Astrocyte (in vitro differentiated cells and primary cell): ENCODE results near the gene PIK3CD. TPM values are rescaled to one million over a fixed set of nuclear protein-coding genes. Genes with fewer than 3 reads are reported as not detected.
A peak's percentile ranks its signal among the peaks of the same experiment; 100 is the strongest.

ENCODE experiments used
- DNase-seq: peaks from one replicate; pipeline ENCODE4 v3.0.0-alpha.2; 2010; ENCODE audit warnings: low read depth
- FAIRE-seq: peaks from 2 replicates; lab custom pipeline; 2011; peaks lifted over from hg19 to GRCh38; lab: Jason Lieb, UNC
- H2AFZ ChIP-seq: 2 replicates; pipeline ENCODE4 v1.6.0; 2012; ENCODE audit warnings: low read depth, low read length, inconsistent platforms
- H3K27ac ChIP-seq: 2 replicates; pipeline ENCODE4 v1.5.1; 2011; ENCODE audit warnings: low read depth, low read length, inconsistent platforms
- H3K27me3 ChIP-seq: 2 replicates; pipeline ENCODE4 v1.6.0; 2011; ENCODE audit warnings: low read length, inconsistent platforms; ENCODE audit not compliant: insufficient read depth
- H3K36me3 ChIP-seq: 2 replicates; pipeline ENCODE4 v1.5.1; 2011; ENCODE audit warnings: low read length, inconsistent platforms; ENCODE audit not compliant: insufficient read depth
- H3K4me1 ChIP-seq: 2 replicates; pipeline ENCODE4 v1.5.1; 2011; ENCODE audit warnings: low read length, inconsistent platforms; ENCODE audit not compliant: insufficient read depth
- H3K4me2 ChIP-seq: 2 replicates; pipeline ENCODE4 v1.6.0; 2012; ENCODE audit warnings: low read length, inconsistent platforms
- H3K4me3 ChIP-seq: 2 replicates; pipeline ENCODE4 v1.5.1; 2011; ENCODE audit warnings: low read depth, mild to moderate bottlenecking, low read length, inconsistent platforms; ENCODE audit not compliant: insufficient read depth
- H3K79me2 ChIP-seq: 2 replicates; pipeline ENCODE4 v1.6.0; 2012; ENCODE audit warnings: mild to moderate bottlenecking, low read length, inconsistent platforms; ENCODE audit not compliant: insufficient read depth
- H3K9ac ChIP-seq: 2 replicates; pipeline ENCODE4 v1.6.0; 2012; ENCODE audit warnings: mild to moderate bottlenecking, low read length, inconsistent platforms
- H3K9me3 ChIP-seq: 2 replicates; pipeline ENCODE4 v1.5.1; 2012; ENCODE audit warnings: low read depth, mild to moderate bottlenecking, low read length, inconsistent platforms; ENCODE audit not compliant: insufficient read depth
- H4K20me1 ChIP-seq: 2 replicates; pipeline ENCODE4 v1.6.0; 2012; ENCODE audit warnings: low read length, inconsistent platforms; ENCODE audit not compliant: insufficient read depth
- H3K27ac Mint-ChIP-seq: one replicate; pipeline ENCODE4 v1.8.0; 2021; ENCODE audit warnings: mild to moderate bottlenecking, mixed read lengths; ENCODE audit not compliant: unreplicated experiment
- H3K27me3 Mint-ChIP-seq: one replicate; pipeline ENCODE4 v1.8.0; 2021; ENCODE audit warnings: low read depth, mixed read lengths; ENCODE audit not compliant: unreplicated experiment
- H3K36me3 Mint-ChIP-seq: one replicate; pipeline ENCODE4 v1.8.0; 2021; ENCODE audit warnings: low read depth, mixed read lengths; ENCODE audit not compliant: unreplicated experiment
- H3K4me1 Mint-ChIP-seq: one replicate; pipeline ENCODE4 v1.8.0; 2021; ENCODE audit warnings: low read depth, mixed read lengths; ENCODE audit not compliant: unreplicated experiment
- H3K4me3 Mint-ChIP-seq: one replicate; pipeline ENCODE4 v1.8.0; 2021; ENCODE audit warnings: mild to moderate bottlenecking, moderate library complexity, mixed read lengths; ENCODE audit not compliant: unreplicated experiment
- H3K9me3 Mint-ChIP-seq: one replicate; pipeline ENCODE4 v1.8.0; 2021; ENCODE audit warnings: mild to moderate bottlenecking, mixed read lengths; ENCODE audit not compliant: unreplicated experiment
- CTCF ChIP-seq: IDR thresholded peaks from 2 replicates; pipeline ENCODE4 v1.5.1; 2011; ENCODE audit warnings: low read depth, mild to moderate bottlenecking, inconsistent platforms, low read length, moderate library complexity; ENCODE audit not compliant: insufficient read depth
- EZH2 ChIP-seq: IDR thresholded peaks from 2 replicates; pipeline ENCODE4 v1.6.1; 2012; ENCODE audit warnings: mild to moderate bottlenecking, low read length, inconsistent platforms; ENCODE audit not compliant: insufficient read depth
- total RNA-seq: library from RNA; stranded (reverse); gene quantifications from 2 replicates; pipeline ENCODE4 v1.2.1, GENCODE V29; 2021

Gene PIK3CD
- total RNA-seq, 1 donor from 2014 or later = 29.5 TPM

- H3K79me2 ChIP-seq = no peaks in the 10 kb centered on the region
- Mint-ChIP-seq H3K4me1 (peaks cover 6% of the 10 kb centered on the region), H3K27ac (no peak overlapping the region), H3K27me3 (no peaks in the 10 kb centered on the region), H3K36me3 (peaks cover 44% of the 10 kb centered on the region), H3K4me3 (no peak overlapping the region), H3K9me3 (no peaks in the 10 kb centered on the region)
- no peak overlapping the region for H3K4me2 ChIP-seq
- H3K4me1 ChIP-seq = no peaks in the 10 kb centered on the region
- no peak overlapping the region for H3K4me3 ChIP-seq
- H4K20me1 ChIP-seq = peaks cover 10% of the 10 kb centered on the region
- no peak for TF ChIP-seq CTCF
- TF ChIP-seq EZH2 = no peak
- H3K9ac ChIP-seq = no peak overlapping the region
- H3K27ac ChIP-seq = no peak overlapping the region
- no peak for DNase-seq
- H2AFZ ChIP-seq = no peak overlapping the region
- H3K27me3 ChIP-seq = no peaks in the 10 kb centered on the region
- H3K9me3 ChIP-seq = no peaks in the 10 kb centered on the region
- H3K36me3 ChIP-seq = peaks cover 30% of the 10 kb centered on the region
- no peak for FAIRE-seq
Measured at GRCh38 chr1:9729523-9729922, 78.0 kb downstream of the PIK3CD start.

- Mint-ChIP-seq H3K4me3 (no peak overlapping the region), H3K27ac (peak overlapping the region; percentile 12), H3K9me3 (no peaks in the 10 kb centered on the region), H3K36me3 (peaks cover 50% of the 10 kb centered on the region), H3K4me1 (peaks cover 6% of the 10 kb centered on the region), H3K27me3 (no peaks in the 10 kb centered on the region)
- no peak overlapping the region for H2AFZ ChIP-seq
- H3K9ac ChIP-seq = no peak overlapping the region
- H3K79me2 ChIP-seq = no peaks in the 10 kb centered on the region
- no peaks in the 10 kb centered on the region for H3K27me3 ChIP-seq
- no peaks in the 10 kb centered on the region for H3K9me3 ChIP-seq
- H3K27ac ChIP-seq = no peak overlapping the region
- H3K4me2 ChIP-seq = no peak overlapping the region
- H3K36me3 ChIP-seq = peaks cover 30% of the 10 kb centered on the region
- no peak for FAIRE-seq
- H4K20me1 ChIP-seq = peaks cover 10% of the 10 kb centered on the region
- no peak for DNase-seq
- no peak overlapping the region for H3K4me3 ChIP-seq
- TF ChIP-seq CTCF = no peak
- TF ChIP-seq EZH2 = no peak
- H3K4me1 ChIP-seq = no peaks in the 10 kb centered on the region
Measured at GRCh38 chr1:9730096-9730901, 78.8 kb downstream of the PIK3CD start.

GRCh38 chr1:9731051-9731537 is 79.6 kb downstream of the PIK3CD start:
- H3K4me3 ChIP-seq = no peak overlapping the region
- H3K27me3 ChIP-seq = no peaks in the 10 kb centered on the region
- Mint-ChIP-seq H3K9me3 (no peaks in the 10 kb centered on the region), H3K4me3 (no peak overlapping the region), H3K36me3 (peaks cover 55% of the 10 kb centered on the region), H3K27me3 (no peaks in the 10 kb centered on the region), H3K4me1 (peaks cover 6% of the 10 kb centered on the region), H3K27ac (no peak overlapping the region)
- no peak for FAIRE-seq
- no peak overlapping the region for H3K27ac ChIP-seq
- H3K36me3 ChIP-seq = peaks cover 37% of the 10 kb centered on the region
- H3K79me2 ChIP-seq = no peaks in the 10 kb centered on the region
- no peaks in the 10 kb centered on the region for H3K4me1 ChIP-seq
- no peak for TF ChIP-seq CTCF
- TF ChIP-seq EZH2 = no peak
- no peak overlapping the region for H2AFZ ChIP-seq
- H3K4me2 ChIP-seq = no peak overlapping the region
- H3K9me3 ChIP-seq = no peaks in the 10 kb centered on the region
- H4K20me1 ChIP-seq = peaks cover 10% of the 10 kb centered on the region
- H3K9ac ChIP-seq = no peak overlapping the region
- no peak for DNase-seq
